CD4-positive, alpha-beta T cell treated with Interleukin-6 at 100 ng/mL for 8 hours (primary cell): ENCODE measurements around the gene F11.
"Not testable (repeated sequence)": the region's sequence is repeated elsewhere in the genome, so short reads cannot be mapped to it uniquely, and the experiment has no call there.

Experiments used
- DNase-seq: peaks from one replicate; pipeline ENCODE4 v3.0.0-alpha.2; 2020; ENCODE audit warnings: mixed read lengths, low spot score

Gene F11

GRCh38 chr4:186249785-186250754, 15.9 kb upstream of the F11 start:
- DNase-seq = no peak

GRCh38 chr4:186250760-186251159, 15.2 kb upstream of the F11 start:
- DNase-seq = no peak

GRCh38 chr4:186255122-186255521, 10.9 kb upstream of the F11 start:
- no peak for DNase-seq

GRCh38 chr4:186258216-186258811, 7.7 kb upstream of the F11 start:
- no peak for DNase-seq

GRCh38 chr4:186260117-186260503, 5.9 kb upstream of the F11 start:
- DNase-seq = no peak

GRCh38 chr4:186260504-186261448, 5.2 kb upstream of the F11 start:
- DNase-seq = no peak

GRCh38 chr4:186264660-186265059, 1.3 kb upstream of the F11 start:
- DNase-seq = no peak

GRCh38 chr4:186265250-186265649, 739 bp upstream of the F11 start:
- DNase-seq = not testable (repeated sequence)

GRCh38 chr4:186266729-186267456, 904 bp downstream of the F11 start:
- no peak for DNase-seq

GRCh38 chr4:186271081-186271678, 5.2 kb downstream of the F11 start:
- no peak for DNase-seq

- DNase-seq = no peak
These were observed 6.9 kb downstream of the F11 start for GRCh38 chr4:186272699-186273391.

- DNase-seq = not testable (repeated sequence)
These were observed 7.4 kb downstream of the F11 start for GRCh38 chr4:186273392-186273789.

GRCh38 chr4:186283311-186283710, 17.3 kb downstream of the F11 start:
- DNase-seq = no peak

- DNase-seq = no peak
These were observed 19.2 kb downstream of the F11 start for GRCh38 chr4:186285147-186285546.

- no peak for DNase-seq
These were observed 20.6 kb downstream of the F11 start for GRCh38 chr4:186286581-186286980.

GRCh38 chr4:186291256-186291890, 25.4 kb downstream of the F11 start:
- DNase-seq = no peak

GRCh38 chr4:186294160-186294559, 28.2 kb downstream of the F11 start:
- no peak for DNase-seq

- no peak for DNase-seq
These were observed 30.5 kb downstream of the F11 start for GRCh38 chr4:186296481-186296880.

- no peak for DNase-seq
These were observed 31.1 kb downstream of the F11 start for GRCh38 chr4:186297013-186297645.
